OCI-LY1 (cell line): ENCODE measurements around the gene PIGN.

Source experiments
- CTCF ChIP-seq: fragments of 200-600 bp; sonication (generic), shearing (Covaris generic); IDR thresholded peaks from 2 replicates; pipeline ENCODE4 v1.5.1; 2017; ENCODE audit warnings: mild to moderate bottlenecking, antibody characterized with exemption, low read length, moderate library complexity, mixed read lengths
- EZH2 ChIP-seq: fragments of 200-600 bp; sonication (generic), shearing (Covaris generic); IDR thresholded peaks from 2 replicates; pipeline ENCODE4 v1.8.0; 2017; ENCODE audit warnings: borderline replicate concordance, mixed run types, mild to moderate bottlenecking, antibody characterized with exemption, low read length, moderate library complexity, mixed read lengths

- TF ChIP-seq CTCF: no peak
- no peak for TF ChIP-seq EZH2
These were observed 9.6 kb downstream of the PIGN start for GRCh38 chr18:62177271-62177670.
